Gastroesophageal sphincter (tissue), 4 donors: ENCODE measurements around the gene ERC1. TPM values are rescaled to one million over a fixed set of nuclear protein-coding genes. Genes with fewer than 3 reads are reported as not detected.

Experiments used
- ATAC-seq: fragments of 150-250 bp; one replicate; pipeline ENCODE4 v1.9.1; 2016; ENCODE audit warnings: mild to moderate bottlenecking, moderate library complexity
- H3K27ac ChIP-seq, 4 donors: fragments of 200-600 bp; sonication (generic) in 3 of 4; 1 replicate in 3 of 4; 2 replicates in 1 of 4; pipeline ENCODE4 v1.5.1; 2016 to 2019
- H3K27me3 ChIP-seq: fragments of 200-600 bp; sonication (generic); one replicate; pipeline ENCODE4 v1.5.1; 2019
- H3K36me3 ChIP-seq, 2 donors: fragments of 200-600 bp; sonication (generic); one replicate each; pipeline ENCODE4 v1.5.1; 2019; ENCODE audit warnings: control low read depth in 1 of 2
- H3K4me1 ChIP-seq, 3 donors: fragments of 200-600 bp; sonication (generic); 1 replicate in 2 of 3; 2 replicates in 1 of 3; pipeline ENCODE4 v1.5.1; 2016 to 2019; ENCODE audit warnings: control low read depth in 2 of 3
- H3K4me3 ChIP-seq, 2 donors: fragments of 200-600 bp; sonication (generic); one replicate each; pipeline ENCODE4 v1.5.1; 2019; ENCODE audit warnings: mild to moderate bottlenecking in 1 of 2, moderate library complexity in 1 of 2
- H3K9me3 ChIP-seq, 3 donors: fragments of 200-600 bp; sonication (generic); one replicate each; pipeline ENCODE4 v1.5.1; 2017 to 2019; ENCODE audit warnings: control low read depth in 2 of 3
- EP300 ChIP-seq: sonication (generic); formaldehyde crosslinking; IDR thresholded peaks from one replicate; pipeline ENCODE4 v1.6.1; 2017; ENCODE audit warnings: antibody characterized with exemption, mild to moderate bottlenecking
- POLR2A ChIP-seq, 2 donors: fragments of 450-650 bp; IDR thresholded peaks; one replicate each; pipeline ENCODE4 v1.6.1; 2017; ENCODE audit warnings: antibody characterized with exemption in 2 of 2, mild to moderate bottlenecking in 2 of 2, moderate library complexity in 1 of 2
- POLR2AphosphoS5 ChIP-seq: sonication (generic); formaldehyde crosslinking; IDR thresholded peaks from one replicate; pipeline ENCODE4 v1.6.1; 2017; ENCODE audit warnings: antibody characterized with exemption
- WGBS, 2 donors: methylation state at CpG; one replicate each; pipeline ENCODE4 v1.1.5; 2018; ENCODE audit warnings: low coverage in 1 of 2; 5-methylcytosine and 5-hydroxymethylcytosine counted together
- total RNA-seq, 4 donors: library from RNA; depleted of rRNA; stranded (reverse); fragments of >200 nt; gene quantifications; one replicate each; pipeline ENCODE4 v1.1.0, GENCODE V29; 2016
- TF ChIP-seq, protein P1 (sequence below), 4 experiments: fragments of 200-600 bp in 2 of 4; fragments of 450-650 bp in 2 of 4; sonication (generic) in 1 of 4; IDR thresholded peaks; one replicate each; pipeline ENCODE4 v1.5.1; 2017 to 2019; ENCODE audit warnings: antibody characterized with exemption in 4 of 4, mild to moderate bottlenecking in 2 of 4, moderate library complexity in 2 of 4

Gene ERC1
- total RNA-seq, 4 donors from 2014 or later, result 38.3 to 80.2 (median 58.4) TPM

- 90 to 97% methylated on average over 4 to 6 of the region's 6 CpGs for WGBS, 2 donors
- Histone ChIP-seq H3K9me3 (no peaks in the 10 kb centered on the region), H3K27me3 (no peaks in the 10 kb centered on the region), H3K36me3 (peaks cover 0 to 58% of the 10 kb centered on the region in 2 donors), H3K4me3 (no peak overlapping the region), H3K27ac (no peak overlapping the region), H3K4me1 (no peaks in the 10 kb centered on the region)
- no peak for TF ChIP-seq POLR2A (IDR thresholded peaks at IDR 0.05)
- no peak for TF ChIP-seq POLR2AphosphoS5
- TF ChIP-seq, protein P1, sequence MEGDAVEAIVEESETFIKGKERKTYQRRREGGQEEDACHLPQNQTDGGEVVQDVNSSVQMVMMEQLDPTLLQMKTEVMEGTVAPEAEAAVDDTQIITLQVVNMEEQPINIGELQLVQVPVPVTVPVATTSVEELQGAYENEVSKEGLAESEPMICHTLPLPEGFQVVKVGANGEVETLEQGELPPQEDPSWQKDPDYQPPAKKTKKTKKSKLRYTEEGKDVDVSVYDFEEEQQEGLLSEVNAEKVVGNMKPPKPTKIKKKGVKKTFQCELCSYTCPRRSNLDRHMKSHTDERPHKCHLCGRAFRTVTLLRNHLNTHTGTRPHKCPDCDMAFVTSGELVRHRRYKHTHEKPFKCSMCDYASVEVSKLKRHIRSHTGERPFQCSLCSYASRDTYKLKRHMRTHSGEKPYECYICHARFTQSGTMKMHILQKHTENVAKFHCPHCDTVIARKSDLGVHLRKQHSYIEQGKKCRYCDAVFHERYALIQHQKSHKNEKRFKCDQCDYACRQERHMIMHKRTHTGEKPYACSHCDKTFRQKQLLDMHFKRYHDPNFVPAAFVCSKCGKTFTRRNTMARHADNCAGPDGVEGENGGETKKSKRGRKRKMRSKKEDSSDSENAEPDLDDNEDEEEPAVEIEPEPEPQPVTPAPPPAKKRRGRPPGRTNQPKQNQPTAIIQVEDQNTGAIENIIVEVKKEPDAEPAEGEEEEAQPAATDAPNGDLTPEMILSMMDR (IDR thresholded peaks at IDR 0.05), result no peak
- no peak for TF ChIP-seq EP300
- no peak for ATAC-seq
These were observed 384.3 kb downstream of the ERC1 start for GRCh38 chr12:1375323-1375722.

DNA sequence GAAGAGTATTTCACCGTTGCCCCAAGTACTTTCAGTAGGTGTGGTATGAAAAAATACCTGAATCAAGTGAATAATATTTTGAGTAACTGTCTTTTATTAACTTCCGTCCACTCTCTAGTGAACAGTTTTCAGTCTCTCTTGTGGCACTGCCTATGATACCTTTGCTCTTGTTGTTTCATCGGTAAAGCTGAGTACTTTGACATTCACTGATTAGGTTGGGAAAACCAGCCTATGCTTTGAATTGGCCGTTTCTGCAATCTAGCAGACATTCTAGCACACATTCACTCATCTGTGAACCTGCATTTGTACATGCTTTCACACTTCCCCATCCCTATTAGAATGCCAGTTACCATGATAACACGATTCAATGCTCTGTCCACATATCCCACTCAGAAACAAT lies 386.1 kb downstream of the ERC1 start:
- Histone ChIP-seq H3K27ac (no peak overlapping the region), H3K4me3 (no peak overlapping the region), H3K36me3 (peaks cover 0 to 57% of the 10 kb centered on the region in 2 donors), H3K27me3 (no peaks in the 10 kb centered on the region), H3K4me1 (no peaks in the 10 kb centered on the region), H3K9me3 (no peaks in the 10 kb centered on the region)
- TF ChIP-seq, protein P1 (IDR thresholded peaks at IDR 0.05), result no peak
- 82 to 99% methylated on average over 4 to 5 of the region's 5 CpGs for WGBS, 2 donors
- no peak for ATAC-seq

DNA sequence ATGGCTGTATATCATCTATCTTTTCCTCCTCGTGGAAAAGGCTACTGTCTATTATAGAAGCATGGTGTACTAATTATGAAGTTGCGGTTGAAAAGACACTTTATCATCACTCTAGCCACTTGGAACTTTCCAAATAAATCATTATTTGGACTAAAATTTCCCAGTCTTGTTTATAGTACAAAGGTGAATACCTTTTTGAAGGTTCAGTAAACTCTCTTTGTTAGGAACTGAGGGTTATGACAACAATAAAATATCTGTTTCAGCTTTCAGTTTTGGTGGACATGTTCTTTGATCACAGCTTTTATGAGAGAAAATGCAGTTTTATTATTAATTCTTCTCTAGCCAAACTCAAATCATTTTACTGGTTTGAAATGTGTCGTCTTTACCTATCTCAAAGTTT lies 386.7 kb downstream of the ERC1 start:
- 73 to 76% methylated on average over 3 of the region's 3 CpGs for WGBS, 2 donors
- no peak for ATAC-seq
- no peak for TF ChIP-seq POLR2AphosphoS5
- TF ChIP-seq, protein P1 (IDR thresholded peaks at IDR 0.05), result no peak
- no peak for TF ChIP-seq POLR2A (IDR thresholded peaks at IDR 0.05)
- no peak for TF ChIP-seq EP300

DNA sequence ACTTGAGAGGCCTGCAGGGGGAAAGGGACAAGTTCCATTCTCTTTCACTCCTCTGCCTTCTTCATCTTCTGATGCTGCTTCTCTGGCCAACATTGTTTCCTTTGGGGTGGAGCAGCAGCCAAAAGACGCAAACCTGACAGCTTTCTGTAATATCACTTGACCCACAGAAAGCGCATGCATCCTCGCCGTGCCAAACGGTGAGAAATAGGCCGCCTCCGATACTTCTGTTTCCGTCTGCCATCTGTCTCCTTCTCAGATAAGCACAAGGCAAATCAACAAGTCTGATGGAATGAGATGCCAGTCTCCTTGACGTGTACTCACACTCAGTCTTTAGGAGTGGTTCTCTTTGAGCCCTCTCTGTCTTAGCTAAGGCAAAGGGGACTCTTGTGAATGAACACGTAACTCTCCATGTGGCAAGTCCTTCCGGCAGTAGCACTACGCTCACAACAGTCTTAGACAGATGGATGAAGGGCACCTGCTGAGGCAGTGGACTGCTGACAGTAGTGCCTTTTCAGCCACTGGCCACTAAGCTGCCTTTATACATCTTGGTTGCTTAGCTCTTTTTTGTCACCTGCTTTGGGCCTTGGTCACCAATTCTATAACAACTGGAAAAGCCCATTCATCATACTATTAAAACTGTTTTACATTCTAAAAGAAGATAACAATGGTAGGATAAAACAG lies 389.3 kb downstream of the ERC1 start:
- no peaks in the 10 kb centered on the region for H3K9me3 ChIP-seq
- TF ChIP-seq EP300, result no peak
- no peak for TF ChIP-seq POLR2A (IDR thresholded peaks at IDR 0.05)
- no peak for TF ChIP-seq POLR2AphosphoS5
- TF ChIP-seq, protein P1 (IDR thresholded peaks at IDR 0.05), result no peak
- no peaks in the 10 kb centered on the region for H3K4me1 ChIP-seq
- no peak overlapping the region for H3K27ac ChIP-seq
- peaks cover 0 to 35% of the 10 kb centered on the region in 2 donors for H3K36me3 ChIP-seq
- no peaks in the 10 kb centered on the region for H3K27me3 ChIP-seq
- WGBS, 2 donors, result 89 to 100% methylated on average over 2 to 11 of the region's 12 CpGs
- no peak overlapping the region for H3K4me3 ChIP-seq
- ATAC-seq, result no peak

More for the DNA sequence above, 386.7 kb downstream of the ERC1 start:
- Histone ChIP-seq H3K27me3 (no peaks in the 10 kb centered on the region), H3K9me3 (no peaks in the 10 kb centered on the region), H3K4me3 (no peak overlapping the region), H3K36me3 (peaks cover 0 to 51% of the 10 kb centered on the region in 2 donors), H3K4me1 (no peaks in the 10 kb centered on the region), H3K27ac (no peak overlapping the region)

- Histone ChIP-seq H3K9me3 (no peaks in the 10 kb centered on the region), H3K36me3 (peaks cover 0 to 22% of the 10 kb centered on the region in 2 donors), H3K27ac (no peak overlapping the region), H3K27me3 (no peaks in the 10 kb centered on the region), H3K4me3 (no peak overlapping the region), H3K4me1 (no peaks in the 10 kb centered on the region)
- 88% methylated on average over 4 to 6 of the region's 6 CpGs for WGBS, 2 donors
- TF ChIP-seq EP300 (no peak), POLR2AphosphoS5 (no peak), POLR2A (IDR thresholded peaks at IDR 0.05) (no peak)
- TF ChIP-seq, protein P1 (IDR thresholded peaks at IDR 0.05), result no peak
- ATAC-seq, result no peak
These were observed 391.1 kb downstream of the ERC1 start for GRCh38 chr12:1382151-1382550.
